Esophagus muscularis mucosa (tissue), 4 donors: ENCODE data around the gene TSR1. TPM values are rescaled to one million over a fixed set of nuclear protein-coding genes. Genes with fewer than 3 reads are reported as not detected.

Source experiments
- DNase-seq: peaks from one replicate; pipeline ENCODE4 v3.0.0-alpha.2; 2017; ENCODE audit errors: extremely low spot score
- H3K27ac ChIP-seq, 4 donors: fragments of 200-600 bp; sonication (generic); replicated peaks in 1 of 4; 1 replicate in 3 of 4; 2 replicates in 1 of 4; pipeline ENCODE4 v1.5.1; 2016 to 2019; ENCODE audit warnings: mild to moderate bottlenecking in 1 of 4
- H3K27me3 ChIP-seq, 4 donors: fragments of 200-600 bp; sonication (generic); one replicate each; pipeline versions ENCODE4 v1.5.1 to v1.6.0; 2016 to 2019
- H3K36me3 ChIP-seq, 4 donors: fragments of 200-600 bp; sonication (generic); one replicate each; pipeline ENCODE4 v1.5.1; 2016 to 2019
- H3K4me1 ChIP-seq, 4 donors: fragments of 200-600 bp; sonication (generic); one replicate each; pipeline ENCODE4 v1.5.1; 2016 to 2019
- H3K4me3 ChIP-seq, 4 donors: fragments of 200-600 bp; sonication (generic); 1 replicate in 2 of 4; 2 replicates in 2 of 4; pipeline ENCODE4 v1.5.1; 2016 to 2019; ENCODE audit warnings: mild to moderate bottlenecking in 4 of 4, moderate library complexity in 1 of 4
- H3K9me3 ChIP-seq, 4 donors: fragments of 200-600 bp; sonication (generic); 1 replicate in 3 of 4; 2 replicates in 1 of 4; pipeline ENCODE4 v1.5.1; 2016 to 2019
- CTCF ChIP-seq, 3 experiments: fragments of 200-600 bp in 2 of 3; fragments of 450-650 bp in 1 of 3; sonication (generic) in 2 of 3; IDR thresholded peaks; one replicate each; pipeline ENCODE4 v1.5.1; 2017 to 2019; ENCODE audit warnings: antibody characterized with exemption in 3 of 3, mild to moderate bottlenecking in 2 of 3, moderate library complexity in 1 of 3
- EP300 ChIP-seq: sonication (generic); formaldehyde crosslinking; IDR thresholded peaks from one replicate; pipeline ENCODE4 v1.6.1; 2017; ENCODE audit warnings: antibody characterized with exemption
- POLR2A ChIP-seq: fragments of 450-650 bp; IDR thresholded peaks from one replicate; pipeline ENCODE4 v1.6.1; 2017; ENCODE audit warnings: antibody characterized with exemption, moderate library complexity, mild to moderate bottlenecking, low read depth
- POLR2AphosphoS5 ChIP-seq, 2 donors: sonication (generic); formaldehyde crosslinking; IDR thresholded peaks; one replicate each; pipeline ENCODE4 v1.6.1; 2017; ENCODE audit warnings: antibody characterized with exemption in 2 of 2
- WGBS: methylation state at CpG from one replicate; pipeline ENCODE4 v1.1.5; 2018; 5-methylcytosine and 5-hydroxymethylcytosine counted together
- intact Hi-C: fragments of 100-400 bp; cut with DNase I; formaldehyde crosslinking; loops from one replicate; pipeline ENCODE4 v1.15.1; 2023
- total RNA-seq, 4 donors: library from RNA; depleted of rRNA; stranded (reverse); fragments of >200 nt; gene quantifications; one replicate each; pipeline versions ENCODE4 v1.1.0 to v1.2.1, GENCODE V29; 2016

The TSR1 gene
- total RNA-seq, 4 donors from 2014 or later = 49.0 to 57.2 (median 55.1) TPM

DNA sequence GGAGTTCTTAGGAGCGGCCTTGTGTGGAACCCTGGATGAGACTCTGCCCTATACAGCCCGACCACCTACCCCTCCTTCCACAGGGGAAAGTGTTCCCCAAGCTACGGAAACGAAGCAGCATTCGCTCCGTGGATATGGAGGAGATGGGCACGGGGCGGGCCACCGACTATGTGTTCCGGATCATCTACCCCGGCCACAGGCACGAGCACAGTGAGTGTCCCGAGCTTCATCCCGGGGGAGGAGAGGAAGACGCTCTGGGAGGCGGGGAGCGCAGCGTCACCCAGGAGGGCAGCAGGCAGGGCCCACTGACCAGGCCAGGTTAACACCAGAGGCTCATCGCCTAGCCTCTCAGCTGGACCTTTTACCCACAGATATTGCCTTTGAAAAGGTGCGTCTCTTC is 28.9 kb upstream of the TSR1 start:
- intact Hi-C loops = no loop called here
- H3K4me3 ChIP-seq = no peak overlapping the region
- H3K27me3 ChIP-seq = no peaks in the 10 kb centered on the region
- DNase-seq = no peak
- 95% methylated on average over 18 of the region's 20 CpGs for WGBS
- TF ChIP-seq POLR2AphosphoS5 (IDR thresholded peaks at IDR 0.05) = no peak
- TF ChIP-seq EP300 = no peak
- no peak for TF ChIP-seq POLR2A
- no peak for TF ChIP-seq CTCF (IDR thresholded peaks at IDR 0.05)
- no peak overlapping the region for H3K27ac ChIP-seq
- no peaks in the 10 kb centered on the region for H3K9me3 ChIP-seq
- H3K36me3 ChIP-seq = peaks cover 0 to 79% (median 71%) of the 10 kb centered on the region in 4 donors
- peaks cover 34 to 51% (median 40%) of the 10 kb centered on the region in 4 donors for H3K4me1 ChIP-seq

DNA sequence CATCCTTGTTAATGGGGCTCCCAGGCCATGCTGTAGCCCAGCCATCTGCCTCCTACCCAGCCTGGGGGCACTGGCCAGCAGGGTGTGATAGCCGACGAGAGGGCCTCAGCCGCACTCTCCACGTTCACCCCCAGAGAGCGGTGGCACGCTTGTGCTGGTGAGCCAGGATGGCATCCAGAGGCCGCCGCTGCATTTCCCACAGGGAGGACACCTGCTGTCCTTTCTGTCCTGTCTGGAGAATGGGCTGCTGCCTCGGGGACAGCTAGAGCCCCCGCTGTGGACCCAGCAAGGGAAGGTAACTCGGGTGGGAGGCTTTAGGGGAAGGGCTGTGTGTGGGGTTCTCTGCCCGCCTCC is 28.5 kb upstream of the TSR1 start:
- no peaks in the 10 kb centered on the region for H3K27me3 ChIP-seq
- H3K4me3 ChIP-seq = no peak overlapping the region
- no peak for DNase-seq
- no peak overlapping the region for H3K27ac ChIP-seq
- peaks cover 0 to 77% (median 67%) of the 10 kb centered on the region in 4 donors for H3K36me3 ChIP-seq
- 83% methylated on average over 9 of the region's 12 CpGs for WGBS
- peaks cover 32 to 47% (median 40%) of the 10 kb centered on the region in 4 donors for H3K4me1 ChIP-seq
- TF ChIP-seq POLR2AphosphoS5 (IDR thresholded peaks at IDR 0.05) = no peak
- TF ChIP-seq EP300 = no peak
- no peak for TF ChIP-seq POLR2A
- no peak for TF ChIP-seq CTCF (IDR thresholded peaks at IDR 0.05)
- intact Hi-C loops = no loop called here
- no peaks in the 10 kb centered on the region for H3K9me3 ChIP-seq

GRCh38 chr17:2363851-2364762 is 27.9 kb upstream of the TSR1 start:
- H3K36me3 ChIP-seq = peaks cover 0 to 77% (median 67%) of the 10 kb centered on the region in 4 donors
- H3K27ac ChIP-seq = peak overlapping the region in 3 of 4 donors; percentile 2 to 14 (median 11)
- intact Hi-C loops = no loop called here
- WGBS = 65% methylated on average over 11 of the region's 26 CpGs
- no peaks in the 10 kb centered on the region for H3K27me3 ChIP-seq
- peaks cover 32 to 46% (median 38%) of the 10 kb centered on the region in 4 donors for H3K4me1 ChIP-seq
- no peak overlapping the region for H3K4me3 ChIP-seq
- no peaks in the 10 kb centered on the region for H3K9me3 ChIP-seq
- no peak for TF ChIP-seq POLR2A
- no peak for TF ChIP-seq CTCF (IDR thresholded peaks at IDR 0.05)
- no peak for TF ChIP-seq EP300
- no peak for TF ChIP-seq POLR2AphosphoS5 (IDR thresholded peaks at IDR 0.05)
- DNase-seq = no peak

DNA sequence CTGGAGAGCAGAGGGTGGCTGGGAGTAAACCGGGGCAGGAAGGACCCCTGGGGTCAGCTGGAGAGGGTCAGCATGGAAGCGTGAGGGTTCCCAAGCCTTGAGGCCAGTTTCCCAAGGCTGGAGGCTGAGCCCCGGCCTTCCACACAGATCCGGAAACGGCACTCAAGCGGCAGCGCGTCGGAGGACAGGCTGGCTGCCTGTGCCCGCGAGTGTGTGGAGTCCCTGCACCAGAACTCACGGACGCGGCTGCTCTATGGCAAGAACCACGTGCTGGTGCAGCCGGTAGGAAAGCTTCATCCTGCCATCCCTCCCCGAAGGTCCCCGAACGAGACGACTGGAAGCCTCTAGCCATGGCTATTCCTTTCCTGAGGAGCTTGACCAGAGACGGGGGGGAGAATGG is 27.1 kb upstream of the TSR1 start:
- Histone ChIP-seq H3K9me3 (no peaks in the 10 kb centered on the region), H3K27ac (peak overlapping the region in 1 of 4 donors; percentile 14), H3K4me3 (no peak overlapping the region), H3K27me3 (no peaks in the 10 kb centered on the region), H3K4me1 (peaks cover 25 to 42% (median 34%) of the 10 kb centered on the region in 4 donors), H3K36me3 (peaks cover 0 to 77% (median 67%) of the 10 kb centered on the region in 4 donors)
- no peak for DNase-seq
- intact Hi-C loops = no loop called here
- WGBS = 94% methylated on average over 20 of the region's 21 CpGs
- TF ChIP-seq POLR2AphosphoS5 (IDR thresholded peaks at IDR 0.05) (no peak), POLR2A (no peak), CTCF (IDR thresholded peaks at IDR 0.05) (no peak), EP300 (no peak)
